ENCODE measurements around the gene COMMD1.

COMMD1 gene

DNA sequence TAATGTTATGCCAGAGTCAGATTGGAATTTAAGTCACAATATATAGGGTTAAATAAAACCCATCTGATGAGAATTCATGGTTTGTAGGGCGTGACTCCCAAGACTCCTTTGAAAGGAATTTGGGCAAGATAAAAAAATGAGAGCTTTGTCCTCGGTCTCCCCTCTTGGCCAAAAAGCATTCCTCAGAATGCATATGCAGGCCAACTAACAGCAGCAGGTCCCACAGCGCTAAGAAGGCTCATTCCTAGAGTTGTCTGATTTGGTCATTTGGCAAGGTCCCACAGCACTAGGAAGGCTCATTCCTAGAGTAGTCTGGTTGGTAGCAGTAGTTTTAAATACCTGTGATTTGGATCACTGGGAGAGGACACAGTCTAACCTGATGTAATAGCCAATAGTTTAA is 184.2 kb downstream of the COMMD1 start:
- no peak overlapping the region for H3K9ac ChIP-seq (ENCODE audit: low read length)
- H3K9me2 ChIP-seq (replicated peaks; ENCODE audit: insufficient read depth, low read length) = no peaks in the 10 kb centered on the region
- no peak overlapping the region for H3K27ac ChIP-seq (ENCODE audit: low read depth, low read length)
- H2AFZ ChIP-seq (ENCODE audit: low read depth, low read length, severe bottlenecking) = no peak overlapping the region
- no peaks in the 10 kb centered on the region for H3F3A ChIP-seq (ENCODE audit: insufficient read depth)
- TF ChIP-seq, protein P1, sequence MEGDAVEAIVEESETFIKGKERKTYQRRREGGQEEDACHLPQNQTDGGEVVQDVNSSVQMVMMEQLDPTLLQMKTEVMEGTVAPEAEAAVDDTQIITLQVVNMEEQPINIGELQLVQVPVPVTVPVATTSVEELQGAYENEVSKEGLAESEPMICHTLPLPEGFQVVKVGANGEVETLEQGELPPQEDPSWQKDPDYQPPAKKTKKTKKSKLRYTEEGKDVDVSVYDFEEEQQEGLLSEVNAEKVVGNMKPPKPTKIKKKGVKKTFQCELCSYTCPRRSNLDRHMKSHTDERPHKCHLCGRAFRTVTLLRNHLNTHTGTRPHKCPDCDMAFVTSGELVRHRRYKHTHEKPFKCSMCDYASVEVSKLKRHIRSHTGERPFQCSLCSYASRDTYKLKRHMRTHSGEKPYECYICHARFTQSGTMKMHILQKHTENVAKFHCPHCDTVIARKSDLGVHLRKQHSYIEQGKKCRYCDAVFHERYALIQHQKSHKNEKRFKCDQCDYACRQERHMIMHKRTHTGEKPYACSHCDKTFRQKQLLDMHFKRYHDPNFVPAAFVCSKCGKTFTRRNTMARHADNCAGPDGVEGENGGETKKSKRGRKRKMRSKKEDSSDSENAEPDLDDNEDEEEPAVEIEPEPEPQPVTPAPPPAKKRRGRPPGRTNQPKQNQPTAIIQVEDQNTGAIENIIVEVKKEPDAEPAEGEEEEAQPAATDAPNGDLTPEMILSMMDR (IDR thresholded peaks at IDR 0.05; ENCODE audit: insufficient read depth, low read length, poor library complexity, severe bottlenecking) = no peak
- no peak for TF ChIP-seq EZH2phosphoT487 (conservative IDR thresholded peaks at IDR 0.05; ENCODE audit: low read length)
- no peak overlapping the region for H3K4me2 ChIP-seq (ENCODE audit: low read depth, low read length, poor library complexity, severe bottlenecking)
- H3K79me2 ChIP-seq (ENCODE audit: insufficient read depth, low read length) = no peaks in the 10 kb centered on the region
- H3K36me3 ChIP-seq (ENCODE audit: low read length) = no peaks in the 10 kb centered on the region
- H3K9me3 ChIP-seq (ENCODE audit: insufficient read depth, low read length) = no peaks in the 10 kb centered on the region
- no peak overlapping the region for H3K4me3 ChIP-seq (ENCODE audit: insufficient read depth, low read length, poor library complexity, severe bottlenecking)
- no peaks in the 10 kb centered on the region for H4K20me1 ChIP-seq (ENCODE audit: low read depth, low read length)
- no peaks in the 10 kb centered on the region for H3K27me3 ChIP-seq (ENCODE audit: low read length)

DNA sequence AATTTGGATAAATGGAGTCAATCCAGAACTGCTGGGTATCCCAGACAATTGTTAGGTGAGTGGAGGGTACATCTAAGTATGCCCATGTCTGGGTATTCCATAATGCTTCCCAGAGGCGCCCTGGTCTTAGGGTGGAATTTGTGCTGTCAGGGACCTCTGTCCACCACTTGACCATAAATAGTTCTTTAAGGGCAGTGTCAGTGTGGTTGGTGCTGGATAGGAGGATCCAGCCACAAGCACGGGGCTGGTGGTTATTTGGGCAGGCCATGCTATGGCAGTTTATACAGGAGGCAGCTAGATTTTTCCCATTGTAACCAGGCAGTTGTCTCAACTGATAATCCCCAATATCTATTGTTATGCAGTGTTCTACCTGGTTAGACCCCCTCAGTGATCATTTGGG is 186.0 kb downstream of the COMMD1 start:
- H2AFZ ChIP-seq (ENCODE audit: low read depth, low read length, severe bottlenecking) = no peak overlapping the region
- H3K79me2 ChIP-seq (ENCODE audit: insufficient read depth, low read length) = no peaks in the 10 kb centered on the region
- no peaks in the 10 kb centered on the region for H3K27me3 ChIP-seq (ENCODE audit: low read length)
- no peak overlapping the region for H3K9ac ChIP-seq (ENCODE audit: low read length)
- H4K20me1 ChIP-seq (ENCODE audit: low read depth, low read length) = no peaks in the 10 kb centered on the region
- no peak overlapping the region for H3K4me3 ChIP-seq (ENCODE audit: insufficient read depth, low read length, poor library complexity, severe bottlenecking)
- H3K9me3 ChIP-seq (ENCODE audit: insufficient read depth, low read length) = no peaks in the 10 kb centered on the region
- H3K36me3 ChIP-seq (ENCODE audit: low read length) = no peaks in the 10 kb centered on the region
- H3K9me2 ChIP-seq (replicated peaks; ENCODE audit: insufficient read depth, low read length) = no peaks in the 10 kb centered on the region
- H3F3A ChIP-seq (ENCODE audit: insufficient read depth) = no peaks in the 10 kb centered on the region
- H3K27ac ChIP-seq (ENCODE audit: low read depth, low read length) = no peak overlapping the region
- H3K4me2 ChIP-seq (ENCODE audit: low read depth, low read length, poor library complexity, severe bottlenecking) = no peak overlapping the region
- no peak for TF ChIP-seq EZH2phosphoT487 (conservative IDR thresholded peaks at IDR 0.05; ENCODE audit: low read length)
- TF ChIP-seq, protein P1 (IDR thresholded peaks at IDR 0.05; ENCODE audit: insufficient read depth, low read length, poor library complexity, severe bottlenecking) = no peak

DNA sequence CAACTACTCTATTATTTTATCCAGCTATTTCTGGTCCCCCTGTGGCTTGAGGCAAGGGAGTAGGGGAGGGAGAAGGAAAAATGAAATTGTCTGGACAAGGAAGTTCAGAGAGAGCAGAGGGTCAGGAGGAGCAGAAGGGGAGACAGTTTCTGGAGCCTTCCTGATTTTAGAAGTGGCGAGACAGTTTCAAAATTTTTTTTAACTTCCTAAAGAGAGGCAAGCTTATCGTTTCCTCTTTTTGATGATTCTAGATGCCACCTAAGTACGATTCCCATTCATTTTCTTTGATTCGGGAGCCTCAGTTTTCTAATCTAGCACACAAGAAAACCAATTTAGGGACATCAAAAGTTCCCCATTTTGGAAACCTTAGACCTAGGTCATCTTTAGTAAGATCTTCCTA is 193.6 kb downstream of the COMMD1 start:
- Histone ChIP-seq H3K36me3 (ENCODE audit: low read length) (no peaks in the 10 kb centered on the region), H3K27me3 (ENCODE audit: low read length) (no peaks in the 10 kb centered on the region), H3F3A (ENCODE audit: insufficient read depth) (no peaks in the 10 kb centered on the region), H2AFZ (ENCODE audit: low read depth, low read length, severe bottlenecking) (no peak overlapping the region), H3K79me2 (ENCODE audit: insufficient read depth, low read length) (no peaks in the 10 kb centered on the region), H3K4me2 (ENCODE audit: low read depth, low read length, poor library complexity, severe bottlenecking) (no peak overlapping the region), H4K20me1 (ENCODE audit: low read depth, low read length) (no peaks in the 10 kb centered on the region), H3K9me2 (replicated peaks; ENCODE audit: insufficient read depth, low read length) (no peaks in the 10 kb centered on the region), H3K9ac (ENCODE audit: low read length) (no peak overlapping the region), H3K27ac (ENCODE audit: low read depth, low read length) (no peak overlapping the region), H3K9me3 (ENCODE audit: insufficient read depth, low read length) (no peaks in the 10 kb centered on the region), H3K4me3 (ENCODE audit: insufficient read depth, low read length, poor library complexity, severe bottlenecking) (no peak overlapping the region)
- no peak for TF ChIP-seq EZH2phosphoT487 (conservative IDR thresholded peaks at IDR 0.05; ENCODE audit: low read length)

DNA sequence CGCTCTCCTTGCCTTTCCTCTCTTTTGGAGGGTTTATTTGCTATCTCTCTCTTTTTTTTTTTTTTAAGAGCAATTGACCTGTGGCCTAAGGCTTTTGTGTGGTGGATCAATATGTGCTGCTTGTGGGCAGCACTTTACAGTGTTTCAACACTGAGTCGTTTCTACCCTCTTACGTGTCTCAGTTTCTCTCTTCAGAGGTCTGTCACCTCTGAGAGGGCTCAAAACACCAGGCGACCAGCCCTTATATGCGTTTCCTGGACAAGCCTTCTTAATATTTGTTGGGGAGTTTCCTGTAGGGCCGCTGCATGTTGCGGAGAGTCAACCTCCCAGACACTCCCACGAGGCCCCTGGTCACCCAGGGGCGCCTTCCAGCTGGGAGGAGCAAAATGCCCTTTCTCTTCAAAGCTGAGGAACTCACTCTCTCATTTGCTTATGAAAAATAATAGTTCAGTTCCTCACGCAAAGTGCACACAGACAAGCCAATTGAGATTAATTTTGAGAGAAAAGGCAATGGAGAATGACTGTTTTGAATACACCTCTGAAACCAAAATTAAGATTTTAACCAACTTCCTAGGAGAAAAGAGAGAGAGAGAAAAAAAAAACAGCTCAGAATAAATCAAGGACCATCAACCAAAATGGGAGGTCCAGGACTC is 194.2 kb downstream of the COMMD1 start:
- Histone ChIP-seq H3K9ac (ENCODE audit: low read length) (no peak overlapping the region), H4K20me1 (ENCODE audit: low read depth, low read length) (no peaks in the 10 kb centered on the region), H3K4me2 (ENCODE audit: low read depth, low read length, poor library complexity, severe bottlenecking) (no peak overlapping the region), H3K9me3 (ENCODE audit: insufficient read depth, low read length) (no peaks in the 10 kb centered on the region), H3K27me3 (ENCODE audit: low read length) (no peaks in the 10 kb centered on the region), H3K79me2 (ENCODE audit: insufficient read depth, low read length) (no peaks in the 10 kb centered on the region), H3F3A (ENCODE audit: insufficient read depth) (no peaks in the 10 kb centered on the region), H3K27ac (ENCODE audit: low read depth, low read length) (no peak overlapping the region), H3K9me2 (replicated peaks; ENCODE audit: insufficient read depth, low read length) (no peaks in the 10 kb centered on the region), H3K36me3 (ENCODE audit: low read length) (no peaks in the 10 kb centered on the region), H2AFZ (ENCODE audit: low read depth, low read length, severe bottlenecking) (no peak overlapping the region), H3K4me3 (ENCODE audit: insufficient read depth, low read length, poor library complexity, severe bottlenecking) (no peak overlapping the region)
- TF ChIP-seq EZH2phosphoT487 (conservative IDR thresholded peaks at IDR 0.05; ENCODE audit: low read length) = no peak
- TF ChIP-seq, protein P1 (IDR thresholded peaks at IDR 0.05; ENCODE audit: insufficient read depth, low read length, poor library complexity, severe bottlenecking) = no peak

Measured in SU-DHL-6 (cell line).